Testis (tissue), 2 donors: Measurements from ENCODE around the gene ILKAP.

Experiments used
- POLR2A ChIP-seq: fragments of 450-650 bp; IDR thresholded peaks from one replicate; pipeline ENCODE4 v1.6.1; 2017; ENCODE audit warnings: antibody characterized with exemption, mild to moderate bottlenecking, moderate library complexity
- TF ChIP-seq, protein P1 (sequence below), 3 experiments: fragments of 450-650 bp in 2 of 3; fragments of 200-600 bp in 1 of 3; sonication (generic) in 1 of 3; IDR thresholded peaks; one replicate each; pipeline ENCODE4 v1.5.1; 2016 to 2019; ENCODE audit warnings: antibody characterized with exemption in 3 of 3, mild to moderate bottlenecking in 2 of 3, moderate library complexity in 1 of 3

DNA sequence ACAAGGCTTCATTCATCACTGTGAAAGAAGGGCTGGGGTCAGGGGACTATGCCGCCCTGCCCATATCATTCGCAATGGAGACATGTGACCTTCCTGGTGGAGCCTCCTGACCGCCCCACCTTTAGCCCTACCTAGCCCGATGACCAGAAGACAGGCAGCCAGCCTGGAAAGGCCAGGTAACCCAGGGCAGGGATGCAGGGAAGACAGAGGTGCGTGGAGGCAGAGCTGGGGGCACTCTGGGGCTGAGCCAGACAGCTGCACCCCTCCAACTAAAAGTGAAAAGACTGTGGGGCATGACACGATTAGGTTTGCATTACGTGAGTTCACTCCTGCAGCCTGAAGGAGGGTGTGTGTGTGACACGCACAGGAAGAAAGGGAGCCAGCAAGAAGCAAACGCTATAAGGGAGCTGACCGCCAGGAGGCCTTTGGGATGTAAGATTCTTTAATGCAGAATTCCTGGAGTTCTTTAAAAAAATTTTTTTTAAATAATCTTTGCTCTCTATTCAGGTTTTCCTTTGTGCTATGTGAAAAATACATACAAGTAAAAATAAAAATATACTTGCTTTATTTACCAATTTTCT, 40.1 kb upstream of the ILKAP start:
- TF ChIP-seq, protein P1, sequence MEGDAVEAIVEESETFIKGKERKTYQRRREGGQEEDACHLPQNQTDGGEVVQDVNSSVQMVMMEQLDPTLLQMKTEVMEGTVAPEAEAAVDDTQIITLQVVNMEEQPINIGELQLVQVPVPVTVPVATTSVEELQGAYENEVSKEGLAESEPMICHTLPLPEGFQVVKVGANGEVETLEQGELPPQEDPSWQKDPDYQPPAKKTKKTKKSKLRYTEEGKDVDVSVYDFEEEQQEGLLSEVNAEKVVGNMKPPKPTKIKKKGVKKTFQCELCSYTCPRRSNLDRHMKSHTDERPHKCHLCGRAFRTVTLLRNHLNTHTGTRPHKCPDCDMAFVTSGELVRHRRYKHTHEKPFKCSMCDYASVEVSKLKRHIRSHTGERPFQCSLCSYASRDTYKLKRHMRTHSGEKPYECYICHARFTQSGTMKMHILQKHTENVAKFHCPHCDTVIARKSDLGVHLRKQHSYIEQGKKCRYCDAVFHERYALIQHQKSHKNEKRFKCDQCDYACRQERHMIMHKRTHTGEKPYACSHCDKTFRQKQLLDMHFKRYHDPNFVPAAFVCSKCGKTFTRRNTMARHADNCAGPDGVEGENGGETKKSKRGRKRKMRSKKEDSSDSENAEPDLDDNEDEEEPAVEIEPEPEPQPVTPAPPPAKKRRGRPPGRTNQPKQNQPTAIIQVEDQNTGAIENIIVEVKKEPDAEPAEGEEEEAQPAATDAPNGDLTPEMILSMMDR (IDR thresholded peaks at IDR 0.05): no peak
- no peak for TF ChIP-seq POLR2A
